ENCODE data around the gene ZFAND3. TPM values are rescaled to one million over a fixed set of nuclear protein-coding genes. Genes with fewer than 3 reads are reported as not detected.
A peak's percentile ranks its signal among the peaks of the same experiment; 100 is the strongest.

The ZFAND3 gene
- total RNA-seq, 1 donor from 2014 or later = 84.4 TPM

- peaks cover 2% of the 10 kb centered on the region for H3K4me1 Mint-ChIP-seq (ENCODE audit: unreplicated experiment)
- no peaks in the 10 kb centered on the region for H3K9me3 Mint-ChIP-seq (ENCODE audit: unreplicated experiment)
- H3K27me3 Mint-ChIP-seq (ENCODE audit: unreplicated experiment) = no peaks in the 10 kb centered on the region
- H3K4me3 Mint-ChIP-seq (ENCODE audit: unreplicated experiment) = no peak overlapping the region
- DNase-seq (ENCODE audit: extremely low spot score, unreplicated experiment) = no peak
- H3K27ac Mint-ChIP-seq (ENCODE audit: unreplicated experiment) = no peak overlapping the region
- no peaks in the 10 kb centered on the region for H3K36me3 Mint-ChIP-seq (ENCODE audit: unreplicated experiment)
- TF ChIP-seq CTCF (IDR thresholded peaks at IDR 0.05) = no peak
Observed at GRCh38 chr6:38194282-38194572, 374.7 kb downstream of the ZFAND3 start.

GRCh38 chr6:38194589-38194988 lies 375.1 kb downstream of the ZFAND3 start:
- H3K36me3 Mint-ChIP-seq (ENCODE audit: unreplicated experiment) = no peaks in the 10 kb centered on the region
- no peak overlapping the region for H3K27ac Mint-ChIP-seq (ENCODE audit: unreplicated experiment)
- DNase-seq (ENCODE audit: extremely low spot score, unreplicated experiment) = no peak
- no peak overlapping the region for H3K4me3 Mint-ChIP-seq (ENCODE audit: unreplicated experiment)
- TF ChIP-seq CTCF (IDR thresholded peaks at IDR 0.05) = no peak
- H3K4me1 Mint-ChIP-seq (ENCODE audit: unreplicated experiment) = peaks cover 2% of the 10 kb centered on the region
- no peaks in the 10 kb centered on the region for H3K27me3 Mint-ChIP-seq (ENCODE audit: unreplicated experiment)
- no peaks in the 10 kb centered on the region for H3K9me3 Mint-ChIP-seq (ENCODE audit: unreplicated experiment)

- Mint-ChIP-seq H3K27ac (ENCODE audit: unreplicated experiment) (no peak overlapping the region), H3K4me3 (ENCODE audit: unreplicated experiment) (no peak overlapping the region), H3K27me3 (ENCODE audit: unreplicated experiment) (no peaks in the 10 kb centered on the region), H3K9me3 (ENCODE audit: unreplicated experiment) (peaks cover under 1% of the 10 kb centered on the region), H3K4me1 (ENCODE audit: unreplicated experiment) (peaks cover 2% of the 10 kb centered on the region), H3K36me3 (ENCODE audit: unreplicated experiment) (no peaks in the 10 kb centered on the region)
- no peak for DNase-seq (ENCODE audit: extremely low spot score, unreplicated experiment)
- no peak for TF ChIP-seq CTCF (IDR thresholded peaks at IDR 0.05)
Observed at GRCh38 chr6:38195113-38195635, 375.6 kb downstream of the ZFAND3 start.

- Mint-ChIP-seq H3K27ac (ENCODE audit: unreplicated experiment) (no peak overlapping the region), H3K4me3 (ENCODE audit: unreplicated experiment) (no peak overlapping the region)
Observed at GRCh38 chr6:38198219-38198618, 378.7 kb downstream of the ZFAND3 start.

More at GRCh38 chr6:38198219-38198618, 378.7 kb downstream of the ZFAND3 start:
- peaks cover 2% of the 10 kb centered on the region for H3K36me3 Mint-ChIP-seq (ENCODE audit: unreplicated experiment)
- no peak for TF ChIP-seq CTCF (IDR thresholded peaks at IDR 0.05)
- peaks cover 2% of the 10 kb centered on the region for H3K4me1 Mint-ChIP-seq (ENCODE audit: unreplicated experiment)
- peaks cover 13% of the 10 kb centered on the region for H3K9me3 Mint-ChIP-seq (ENCODE audit: unreplicated experiment)
- no peaks in the 10 kb centered on the region for H3K27me3 Mint-ChIP-seq (ENCODE audit: unreplicated experiment)
- peak; percentile 36 for DNase-seq (ENCODE audit: extremely low spot score, unreplicated experiment)

Other genes with a start within 250 kb of the ZFAND3 start
- 25.6 and 27.1 TPM in 2 replicates for gene MDGA1, start 121.8 kb upstream of the ZFAND3 start, total RNA-seq